PFSK-1 (cell line): ENCODE data around the gene TADA2A.

ENCODE experiments used
- POLR2AphosphoS5 ChIP-seq: IDR thresholded peaks from 2 replicates; pipeline ENCODE4 v1.6.1; 2012; ENCODE audit warnings: low read depth, mild to moderate bottlenecking, control low read depth, low read length, moderate library complexity
- SIN3A ChIP-seq: IDR thresholded peaks from 2 replicates; pipeline ENCODE4 v1.6.1; 2012; ENCODE audit warnings: mild to moderate bottlenecking, low read length, moderate library complexity, borderline replicate concordance; ENCODE audit not compliant: insufficient read depth
- TF ChIP-seq, protein P1 (sequence below), 2 experiments: IDR thresholded peaks; 2 replicates each; pipeline versions ENCODE4 v1.6.1 to v1.8.0; 2011 to 2012; ENCODE audit warnings: low read depth in 2 of 2, low read length in 2 of 2, control low read depth in 1 of 2, inconsistent platforms in 1 of 2, mild to moderate bottlenecking in 1 of 2, moderate library complexity in 1 of 2; ENCODE audit not compliant: insufficient read depth in 1 of 2

DNA sequence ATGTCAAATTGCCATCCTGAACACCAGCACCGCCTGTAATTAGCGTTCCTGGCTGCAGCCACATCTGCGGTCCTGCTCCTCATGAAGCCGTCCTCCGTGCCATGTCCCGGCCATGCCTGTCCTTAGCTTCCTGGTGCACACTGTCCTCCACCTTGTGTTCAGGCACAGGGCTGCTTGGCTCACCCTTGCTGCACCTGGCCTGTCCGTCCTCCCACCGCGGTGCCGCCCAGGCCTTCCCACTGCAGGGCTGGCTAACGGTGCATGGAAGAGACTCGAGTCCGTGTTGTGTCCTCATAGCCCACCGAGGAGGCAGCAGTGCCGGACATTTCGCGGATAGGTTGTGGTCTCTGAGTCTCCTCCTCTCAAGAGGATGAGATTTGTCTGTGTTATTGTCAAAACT, 103.4 kb downstream of the TADA2A start:
- TF ChIP-seq, protein P1, sequence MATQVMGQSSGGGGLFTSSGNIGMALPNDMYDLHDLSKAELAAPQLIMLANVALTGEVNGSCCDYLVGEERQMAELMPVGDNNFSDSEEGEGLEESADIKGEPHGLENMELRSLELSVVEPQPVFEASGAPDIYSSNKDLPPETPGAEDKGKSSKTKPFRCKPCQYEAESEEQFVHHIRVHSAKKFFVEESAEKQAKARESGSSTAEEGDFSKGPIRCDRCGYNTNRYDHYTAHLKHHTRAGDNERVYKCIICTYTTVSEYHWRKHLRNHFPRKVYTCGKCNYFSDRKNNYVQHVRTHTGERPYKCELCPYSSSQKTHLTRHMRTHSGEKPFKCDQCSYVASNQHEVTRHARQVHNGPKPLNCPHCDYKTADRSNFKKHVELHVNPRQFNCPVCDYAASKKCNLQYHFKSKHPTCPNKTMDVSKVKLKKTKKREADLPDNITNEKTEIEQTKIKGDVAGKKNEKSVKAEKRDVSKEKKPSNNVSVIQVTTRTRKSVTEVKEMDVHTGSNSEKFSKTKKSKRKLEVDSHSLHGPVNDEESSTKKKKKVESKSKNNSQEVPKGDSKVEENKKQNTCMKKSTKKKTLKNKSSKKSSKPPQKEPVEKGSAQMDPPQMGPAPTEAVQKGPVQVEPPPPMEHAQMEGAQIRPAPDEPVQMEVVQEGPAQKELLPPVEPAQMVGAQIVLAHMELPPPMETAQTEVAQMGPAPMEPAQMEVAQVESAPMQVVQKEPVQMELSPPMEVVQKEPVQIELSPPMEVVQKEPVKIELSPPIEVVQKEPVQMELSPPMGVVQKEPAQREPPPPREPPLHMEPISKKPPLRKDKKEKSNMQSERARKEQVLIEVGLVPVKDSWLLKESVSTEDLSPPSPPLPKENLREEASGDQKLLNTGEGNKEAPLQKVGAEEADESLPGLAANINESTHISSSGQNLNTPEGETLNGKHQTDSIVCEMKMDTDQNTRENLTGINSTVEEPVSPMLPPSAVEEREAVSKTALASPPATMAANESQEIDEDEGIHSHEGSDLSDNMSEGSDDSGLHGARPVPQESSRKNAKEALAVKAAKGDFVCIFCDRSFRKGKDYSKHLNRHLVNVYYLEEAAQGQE (IDR thresholded peaks at IDR 0.05; ENCODE audit: insufficient read depth in 1 of 2, low read depth in 2 of 2, low read length in 2 of 2): no peak
- no peak for TF ChIP-seq POLR2AphosphoS5
- no peak for TF ChIP-seq SIN3A
